Keratinocyte (primary cell): ENCODE data around the gene CMSS1.

ENCODE experiments used
- CTCF ChIP-seq, 3 experiments: IDR thresholded peaks in 1 of 3; conservative IDR thresholded peaks in 1 of 3; optimal IDR thresholded peaks in 1 of 3; 2 replicates in 2 of 3; 3 replicates in 1 of 3; pipeline versions ENCODE3 to v1.5.1; 2011; ENCODE audit warnings: low read length in 3 of 3, mild to moderate bottlenecking in 3 of 3, moderate library complexity in 2 of 3, control low read depth in 1 of 3, inconsistent platforms in 1 of 3; ENCODE audit not compliant: insufficient read depth in 2 of 3; ENCODE audit errors: extremely low read depth in 1 of 3
- EZH2 ChIP-seq: IDR thresholded peaks from one replicate; pipeline ENCODE4 v1.6.1; 2012; ENCODE audit warnings: inconsistent platforms, mild to moderate bottlenecking, low read length, moderate library complexity

- TF ChIP-seq CTCF (optimal IDR thresholded peaks at IDR 0.05 in 1 of 3, IDR thresholded peaks at IDR 0.05 in 1 of 3, conservative IDR thresholded peaks at IDR 0.05 in 1 of 3; ENCODE audit: extremely low read depth in 1 of 3, insufficient read depth in 2 of 3, low read length in 3 of 3) (no peak), EZH2 (no peak)
These were observed 292.5 kb downstream of the CMSS1 start for GRCh38 chr3:100110162-100110561.
